Dendritic cell treated with granulocyte-macrophage colony-stimulating factor and Interleukin-4, amounts not matched to agents 40 ng/mL and 50 ng/mL, for 4 days (primary cell): Measurements from ENCODE around the gene YJEFN3.

ENCODE experiments used
- H3K27ac Mint-ChIP-seq: one replicate; pipeline ENCODE4 v1.8.0; 2022; ENCODE audit warnings: mild to moderate bottlenecking, mixed read lengths
- H3K27me3 Mint-ChIP-seq: one replicate; pipeline ENCODE4 v1.8.0; 2022; ENCODE audit warnings: mild to moderate bottlenecking, mixed read lengths
- H3K36me3 Mint-ChIP-seq: one replicate; pipeline ENCODE4 v1.8.0; 2022; ENCODE audit warnings: low read depth, mixed read lengths
- H3K4me1 Mint-ChIP-seq: one replicate; pipeline ENCODE4 v1.8.0; 2022; ENCODE audit warnings: low read depth, mixed read lengths
- H3K4me3 Mint-ChIP-seq: one replicate; pipeline ENCODE4 v1.8.0; 2022; ENCODE audit warnings: mild to moderate bottlenecking, moderate library complexity, mixed read lengths
- H3K9me3 Mint-ChIP-seq: one replicate; pipeline ENCODE4 v1.8.0; 2022; ENCODE audit warnings: mixed read lengths
- intact Hi-C: fragments of 100-400 bp; cut with micrococcal nuclease; formaldehyde crosslinking; loops from one replicate; pipeline ENCODE4 v1.15.0; 2022

The YJEFN3 gene

GRCh38 chr19:19578252-19578651 is 49.5 kb downstream of the YJEFN3 start:
- intact Hi-C loops = no loop called here
- Mint-ChIP-seq H3K4me3 (no peak overlapping the region), H3K36me3 (no peaks in the 10 kb centered on the region), H3K27ac (no peak overlapping the region), H3K9me3 (no peaks in the 10 kb centered on the region), H3K27me3 (no peaks in the 10 kb centered on the region), H3K4me1 (peaks cover 7% of the 10 kb centered on the region)

- H3K4me1 Mint-ChIP-seq = peaks cover 7% of the 10 kb centered on the region
- H3K27me3 Mint-ChIP-seq = no peaks in the 10 kb centered on the region
- no peaks in the 10 kb centered on the region for H3K9me3 Mint-ChIP-seq
- intact Hi-C loops = no loop called here
- no peak overlapping the region for H3K4me3 Mint-ChIP-seq
- H3K27ac Mint-ChIP-seq = no peak overlapping the region
- H3K36me3 Mint-ChIP-seq = no peaks in the 10 kb centered on the region
These were observed 51.0 kb downstream of the YJEFN3 start for GRCh38 chr19:19579533-19580361.

- no peaks in the 10 kb centered on the region for H3K36me3 Mint-ChIP-seq
- H3K4me1 Mint-ChIP-seq = peaks cover 7% of the 10 kb centered on the region
- no peaks in the 10 kb centered on the region for H3K9me3 Mint-ChIP-seq
- no peak overlapping the region for H3K4me3 Mint-ChIP-seq
- H3K27ac Mint-ChIP-seq = no peak overlapping the region
- intact Hi-C loops = no loop called here
- H3K27me3 Mint-ChIP-seq = no peaks in the 10 kb centered on the region
These were observed 51.7 kb downstream of the YJEFN3 start for GRCh38 chr19:19580418-19580817.

GRCh38 chr19:19581391-19581790 is 52.7 kb downstream of the YJEFN3 start:
- Mint-ChIP-seq H3K27me3 (no peaks in the 10 kb centered on the region), H3K27ac (no peak overlapping the region), H3K4me1 (peaks cover 7% of the 10 kb centered on the region), H3K4me3 (no peak overlapping the region), H3K9me3 (no peaks in the 10 kb centered on the region), H3K36me3 (no peaks in the 10 kb centered on the region)
- intact Hi-C loops = no loop called here

- intact Hi-C loops = no loop called here
- Mint-ChIP-seq H3K4me3 (no peak overlapping the region), H3K27me3 (no peaks in the 10 kb centered on the region), H3K27ac (no peak overlapping the region), H3K4me1 (peaks cover 7% of the 10 kb centered on the region), H3K36me3 (no peaks in the 10 kb centered on the region), H3K9me3 (no peaks in the 10 kb centered on the region)
These were observed 53.8 kb downstream of the YJEFN3 start for GRCh38 chr19:19582471-19582870.

GRCh38 chr19:19584356-19584755 is 55.6 kb downstream of the YJEFN3 start:
- Mint-ChIP-seq H3K9me3 (no peaks in the 10 kb centered on the region), H3K27me3 (no peaks in the 10 kb centered on the region), H3K27ac (no peak overlapping the region), H3K4me3 (no peak overlapping the region), H3K36me3 (no peaks in the 10 kb centered on the region), H3K4me1 (peaks cover 7% of the 10 kb centered on the region)
- intact Hi-C loops = no loop called here
